ENCODE measurements around the gene LEAP2. TPM values are rescaled to one million over a fixed set of nuclear protein-coding genes. Genes with fewer than 3 reads are reported as not detected.

LEAP2 gene
- total and polyA plus RNA-seq, 2 of the 4 experiments (the other 2 are of a cell fraction): under 0.01 to 0.36 TPM

DNA sequence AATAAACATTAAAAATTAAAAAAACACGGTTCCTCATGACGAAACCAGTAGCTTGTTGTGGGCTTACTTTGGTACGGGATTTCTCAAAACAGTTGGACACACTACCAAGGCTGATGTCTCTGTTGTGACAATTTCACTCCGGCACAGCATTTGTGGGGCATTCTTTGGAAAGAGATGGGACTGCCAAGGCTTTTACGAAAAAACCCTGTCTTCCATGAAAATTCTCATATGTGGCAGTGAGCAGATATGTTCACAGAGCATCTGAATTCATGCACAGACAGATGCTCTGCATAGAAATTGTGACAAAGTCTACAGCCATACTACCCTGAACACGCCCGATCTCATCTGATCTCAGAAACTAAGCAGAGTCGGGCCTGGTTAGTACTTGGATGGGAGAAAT is 25.2 kb upstream of the LEAP2 start:
- Histone ChIP-seq H4K8ac (ENCODE audit: low read depth in 2 of 2, low read length in 2 of 2) (no peak overlapping the region), H2AK5ac (ENCODE audit: low read depth, low read length) (no peak overlapping the region), H4K5ac (ENCODE audit: low read depth, low read length) (no peak overlapping the region), H3K18ac (ENCODE audit: low read depth, low read length) (no peak overlapping the region), H2BK120ac (ENCODE audit: low read depth, low read length) (no peak overlapping the region), H2BK5ac (ENCODE audit: low read depth, low read length, poor library complexity, severe bottlenecking) (no peak overlapping the region), H4K91ac (ENCODE audit: insufficient read depth, low read depth, low read length) (no peak overlapping the region), H3K9me1 (ENCODE audit: insufficient read depth, low read length) (no peaks in the 10 kb centered on the region), H3K9me3 (ENCODE audit: control insufficient read depth, insufficient read depth, low read length) (no peaks in the 10 kb centered on the region), H3K27ac (ENCODE audit: insufficient read depth, low read length) (no peak overlapping the region), H3K9ac (ENCODE audit: low read depth, low read length) (no peak overlapping the region), H3K4ac (ENCODE audit: low read depth, low read length) (no peak overlapping the region), H3K23ac (ENCODE audit: low read depth, low read length) (no peak overlapping the region), H3K27me3 (ENCODE audit: control insufficient read depth, insufficient read depth, low read length) (no peaks in the 10 kb centered on the region), H3K36me3 (ENCODE audit: control insufficient read depth, insufficient read depth, low read length) (no peaks in the 10 kb centered on the region), H3K4me1 (ENCODE audit: control insufficient read depth, insufficient read depth, low read length) (peaks cover 2% of the 10 kb centered on the region; the same call in 1 of the 2 replicates), H2BK15ac (ENCODE audit: low read depth, low read length) (no peak overlapping the region), H4K20me1 (ENCODE audit: insufficient read depth, low read length) (no peaks in the 10 kb centered on the region), H3K4me2 (ENCODE audit: low read depth, low read length) (no peak overlapping the region), H3K14ac (replicated peaks; ENCODE audit: low read depth, low read length) (no peak overlapping the region), H2AK9ac (replicated peaks; ENCODE audit: low read depth, low read length, poor library complexity) (no peak overlapping the region), H3K79me1 (ENCODE audit: low read depth in 1 of 2, low read length in 2 of 2) (no peaks in the 10 kb centered on the region), H3K4me3 (ENCODE audit: insufficient read depth, low read depth, low read length) (no peak overlapping the region), H2AFZ (replicated peaks; ENCODE audit: low read length, poor library complexity) (no peak overlapping the region), H2BK20ac (ENCODE audit: low read depth, low read length) (no peak overlapping the region), H3K56ac (ENCODE audit: extremely low read depth, insufficient read depth, low read length) (no peak overlapping the region)
- no peak for ATAC-seq (ENCODE audit: low read depth)
- ChIA-PET CTCF (no interaction called here), POLR2A (ENCODE audit: unreplicated experiment) (no interaction called here)
- dilution Hi-C loops (cut with HindIII; ENCODE audit: low sequenced_read_pairs, unreplicated experiment): no loop called here
- in situ Hi-C loops (cut with MboI; ENCODE audit: low sequenced_read_pairs): no loop called here
- 80% methylated on average over 2 of the region's 8 CpGs; no CpG with 5 or more reads in 1 of the 2 experiments for WGBS, 2 experiments (ENCODE audit: extremely low coverage in 2 of 2, insufficient read length in 1 of 2)
- TF ChIP-seq, protein P1, sequence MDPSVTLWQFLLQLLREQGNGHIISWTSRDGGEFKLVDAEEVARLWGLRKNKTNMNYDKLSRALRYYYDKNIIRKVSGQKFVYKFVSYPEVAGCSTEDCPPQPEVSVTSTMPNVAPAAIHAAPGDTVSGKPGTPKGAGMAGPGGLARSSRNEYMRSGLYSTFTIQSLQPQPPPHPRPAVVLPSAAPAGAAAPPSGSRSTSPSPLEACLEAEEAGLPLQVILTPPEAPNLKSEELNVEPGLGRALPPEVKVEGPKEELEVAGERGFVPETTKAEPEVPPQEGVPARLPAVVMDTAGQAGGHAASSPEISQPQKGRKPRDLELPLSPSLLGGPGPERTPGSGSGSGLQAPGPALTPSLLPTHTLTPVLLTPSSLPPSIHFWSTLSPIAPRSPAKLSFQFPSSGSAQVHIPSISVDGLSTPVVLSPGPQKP (IDR thresholded peaks at IDR 0.05; ENCODE audit: borderline replicate concordance, low read depth, low read length): no peak
- TF ChIP-seq MAFK (IDR thresholded peaks at IDR 0.05; ENCODE audit: low read depth, low read length): no peak
- TF ChIP-seq NFE2L2 (IDR thresholded peaks at IDR 0.05; ENCODE audit: low read depth, low read length): no peak
- no peak for TF ChIP-seq RCOR1 (IDR thresholded peaks at IDR 0.05; ENCODE audit: insufficient replicate concordance, low read length)
- no peak for TF ChIP-seq RFX5 (IDR thresholded peaks at IDR 0.05; ENCODE audit: low read depth, low read length)
- TF ChIP-seq MAZ (IDR thresholded peaks at IDR 0.05; ENCODE audit: borderline replicate concordance, low read depth, low read length): no peak
- TF ChIP-seq MXI1 (IDR thresholded peaks at IDR 0.05; ENCODE audit: borderline replicate concordance, low read depth, low read length): no peak
- no peak for TF ChIP-seq BHLHE40 (IDR thresholded peaks at IDR 0.05; ENCODE audit: low read depth, low read length)
- TF ChIP-seq RAD21 (IDR thresholded peaks at IDR 0.05; ENCODE audit: low read length): no peak
- no peak for TF ChIP-seq CHD1 (IDR thresholded peaks at IDR 0.05; ENCODE audit: low read depth, low read length)
- TF ChIP-seq CEBPB (IDR thresholded peaks at IDR 0.05; ENCODE audit: low read depth, low read length): no peak
- TF ChIP-seq, protein P2, sequence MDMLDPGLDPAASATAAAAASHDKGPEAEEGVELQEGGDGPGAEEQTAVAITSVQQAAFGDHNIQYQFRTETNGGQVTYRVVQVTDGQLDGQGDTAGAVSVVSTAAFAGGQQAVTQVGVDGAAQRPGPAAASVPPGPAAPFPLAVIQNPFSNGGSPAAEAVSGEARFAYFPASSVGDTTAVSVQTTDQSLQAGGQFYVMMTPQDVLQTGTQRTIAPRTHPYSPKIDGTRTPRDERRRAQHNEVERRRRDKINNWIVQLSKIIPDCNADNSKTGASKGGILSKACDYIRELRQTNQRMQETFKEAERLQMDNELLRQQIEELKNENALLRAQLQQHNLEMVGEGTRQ (IDR thresholded peaks at IDR 0.05; ENCODE audit: low read depth, low read length): no peak
- TF ChIP-seq SMC3 (IDR thresholded peaks at IDR 0.05; ENCODE audit: low read depth, low read length): no peak
- no TSS peak for BruUV-seq (replicated peaks)
- DNase-seq: no peak
- intact Hi-C loops (cut with micrococcal nuclease): no loop called here
